DND-41 (cell line): ENCODE data around the gene BMP5.
A peak's percentile ranks its signal among the peaks of the same experiment; 100 is the strongest.

ENCODE experiments used
- ATAC-seq: fragments of 200-7000 bp; cut with Tn5 transposase; 3 replicates; pipeline ENCODE4 v1.9.1; 2021; ENCODE audit warnings: low read depth; ENCODE audit not compliant: insufficient read depth
- DNase-seq: peaks from one replicate; pipeline ENCODE4 v3.0.0-alpha.2; 2020
- H2AFZ ChIP-seq: 2 replicates; pipeline ENCODE4 v1.6.0; 2012; ENCODE audit warnings: low read depth, low read length
- H3K27ac ChIP-seq: 2 replicates; pipeline ENCODE4 v1.5.1; 2012; ENCODE audit warnings: low read length, inconsistent platforms
- H3K27me3 ChIP-seq: fragments of 200-600 bp; sonication (generic); 2 replicates; pipeline ENCODE4 v1.6.0; 2012; ENCODE audit warnings: low read length, mild to moderate bottlenecking, inconsistent platforms; ENCODE audit not compliant: insufficient read depth, poor library complexity
- H3K36me3 ChIP-seq: 2 replicates; pipeline ENCODE4 v1.5.1; 2012; ENCODE audit warnings: low read length, inconsistent platforms; ENCODE audit not compliant: insufficient read depth
- H3K4me1 ChIP-seq: 2 replicates; pipeline ENCODE4 v1.5.1; 2012; ENCODE audit warnings: mild to moderate bottlenecking, low read length; ENCODE audit not compliant: insufficient read depth
- H3K4me2 ChIP-seq: 2 replicates; pipeline ENCODE4 v1.6.0; 2012; ENCODE audit warnings: mild to moderate bottlenecking, moderate library complexity, low read length, inconsistent platforms; ENCODE audit not compliant: insufficient read depth
- H3K4me3 ChIP-seq, 2 experiments: fragments of 200-600 bp in 1 of 2; shearing (Covaris generic) in 1 of 2; 2 replicates each; pipeline ENCODE4 v1.5.1; 2012 to 2016; ENCODE audit warnings: inconsistent platforms in 2 of 2, low read length in 2 of 2, mild to moderate bottlenecking in 2 of 2, low read depth in 1 of 2, moderate library complexity in 1 of 2
- H3K79me2 ChIP-seq: 2 replicates; pipeline ENCODE4 v1.6.0; 2012; ENCODE audit warnings: low read length, inconsistent platforms; ENCODE audit not compliant: insufficient read depth
- H3K9ac ChIP-seq: 2 replicates; pipeline ENCODE4 v1.6.0; 2012; ENCODE audit warnings: low read depth, mild to moderate bottlenecking, inconsistent platforms, low read length, moderate library complexity
- H3K9me3 ChIP-seq: 2 replicates; pipeline ENCODE4 v1.5.1; 2012; ENCODE audit warnings: low read length, moderate library complexity, mild to moderate bottlenecking, inconsistent platforms; ENCODE audit not compliant: insufficient read depth, severe bottlenecking
- H4K20me1 ChIP-seq: 2 replicates; pipeline ENCODE4 v1.6.0; 2012; ENCODE audit warnings: low read length; ENCODE audit not compliant: insufficient read depth
- EZH2 ChIP-seq: IDR thresholded peaks from 3 replicates; pipeline ENCODE4 v1.6.1; 2012; ENCODE audit warnings: borderline replicate concordance, low read depth, mild to moderate bottlenecking, moderate library complexity, low read length, inconsistent platforms; ENCODE audit not compliant: severe bottlenecking
- TF ChIP-seq, protein P1 (sequence below): IDR thresholded peaks from 2 replicates; pipeline ENCODE4 v1.5.1; 2012; ENCODE audit warnings: borderline replicate concordance, low read length, moderate library complexity, mild to moderate bottlenecking; ENCODE audit not compliant: poor library complexity, severe bottlenecking; ENCODE audit errors: extremely low read depth

The BMP5 gene

DNA sequence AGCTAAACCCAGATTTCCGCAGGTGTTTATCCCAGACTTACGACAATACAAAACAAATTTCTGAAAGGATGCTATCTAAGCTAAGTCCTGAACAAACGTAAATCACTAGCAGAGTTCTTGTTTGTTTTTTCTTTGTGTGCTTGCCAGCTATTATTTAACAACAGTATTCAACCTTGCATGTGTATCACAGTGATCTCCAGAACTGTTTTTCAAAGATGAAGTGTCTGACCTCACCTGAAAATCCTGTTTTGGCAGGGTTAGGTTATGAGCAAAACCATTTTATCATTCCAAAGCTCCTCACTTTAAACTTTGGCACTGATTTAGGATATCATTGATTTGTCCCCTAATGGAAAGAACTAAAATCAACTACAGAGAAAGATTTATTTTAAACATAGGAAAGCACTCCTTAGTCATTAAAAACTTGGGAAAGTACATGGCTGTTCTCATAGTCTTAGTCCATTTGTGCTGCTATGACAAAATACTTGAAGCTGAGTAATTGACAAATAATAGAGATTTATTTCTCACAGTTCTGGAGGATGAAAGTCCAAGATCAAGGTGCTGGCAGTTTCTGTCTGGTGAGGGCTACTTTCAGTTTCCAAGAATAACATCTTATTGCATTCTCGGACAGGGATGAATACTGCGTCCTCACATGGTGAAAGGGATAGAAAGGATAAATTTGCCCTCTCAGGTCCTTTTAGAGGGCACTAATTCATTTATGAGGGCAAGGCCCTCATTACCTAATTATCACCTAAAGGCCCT lies 20.8 kb upstream of the BMP5 start:
- Histone ChIP-seq H3K79me2 (no peaks in the 10 kb centered on the region), H3K4me2 (no peak overlapping the region), H3K27ac (no peak overlapping the region), H3K36me3 (no peaks in the 10 kb centered on the region), H3K4me3 (no peak overlapping the region), H3K27me3 (no peaks in the 10 kb centered on the region), H3K9me3 (no peaks in the 10 kb centered on the region), H2AFZ (no peak overlapping the region), H4K20me1 (no peaks in the 10 kb centered on the region), H3K4me1 (no peaks in the 10 kb centered on the region), H3K9ac (no peak overlapping the region)
- ATAC-seq, result no peak
- no peak for DNase-seq
- no peak for TF ChIP-seq EZH2
- TF ChIP-seq, protein P1, sequence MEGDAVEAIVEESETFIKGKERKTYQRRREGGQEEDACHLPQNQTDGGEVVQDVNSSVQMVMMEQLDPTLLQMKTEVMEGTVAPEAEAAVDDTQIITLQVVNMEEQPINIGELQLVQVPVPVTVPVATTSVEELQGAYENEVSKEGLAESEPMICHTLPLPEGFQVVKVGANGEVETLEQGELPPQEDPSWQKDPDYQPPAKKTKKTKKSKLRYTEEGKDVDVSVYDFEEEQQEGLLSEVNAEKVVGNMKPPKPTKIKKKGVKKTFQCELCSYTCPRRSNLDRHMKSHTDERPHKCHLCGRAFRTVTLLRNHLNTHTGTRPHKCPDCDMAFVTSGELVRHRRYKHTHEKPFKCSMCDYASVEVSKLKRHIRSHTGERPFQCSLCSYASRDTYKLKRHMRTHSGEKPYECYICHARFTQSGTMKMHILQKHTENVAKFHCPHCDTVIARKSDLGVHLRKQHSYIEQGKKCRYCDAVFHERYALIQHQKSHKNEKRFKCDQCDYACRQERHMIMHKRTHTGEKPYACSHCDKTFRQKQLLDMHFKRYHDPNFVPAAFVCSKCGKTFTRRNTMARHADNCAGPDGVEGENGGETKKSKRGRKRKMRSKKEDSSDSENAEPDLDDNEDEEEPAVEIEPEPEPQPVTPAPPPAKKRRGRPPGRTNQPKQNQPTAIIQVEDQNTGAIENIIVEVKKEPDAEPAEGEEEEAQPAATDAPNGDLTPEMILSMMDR, result no peak

DNA sequence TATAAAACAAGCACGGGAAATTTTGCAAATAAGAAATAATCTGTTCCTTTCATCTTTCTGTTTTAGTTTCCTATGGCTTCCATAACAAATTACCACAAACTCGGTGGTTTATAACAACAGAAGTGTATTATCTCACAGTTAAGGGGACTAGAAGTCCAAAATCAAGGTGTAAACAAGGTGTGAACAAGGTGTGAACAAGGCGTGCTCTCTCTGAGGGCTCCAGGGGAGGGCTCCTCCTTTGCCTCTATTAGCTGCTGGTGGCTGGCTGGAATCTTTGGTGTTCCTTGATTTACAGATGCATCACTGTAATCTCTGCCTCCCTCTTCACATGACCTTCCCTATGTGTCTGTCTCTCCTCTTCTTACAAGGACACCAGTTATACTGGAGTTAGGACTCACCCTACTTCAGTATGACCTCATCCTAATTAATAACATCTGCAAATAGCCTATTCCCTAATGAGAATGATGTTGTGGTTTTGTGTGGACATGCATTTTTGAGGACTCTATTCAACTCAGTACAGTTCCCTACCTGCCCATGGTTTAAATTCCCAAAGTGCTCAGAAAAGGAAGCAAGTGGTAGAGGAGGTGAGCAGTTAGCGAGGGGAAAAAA lies 17.5 kb upstream of the BMP5 start:
- H3K4me3 ChIP-seq, result no peak overlapping the region
- H3K36me3 ChIP-seq, result no peaks in the 10 kb centered on the region
- H3K9ac ChIP-seq, result no peak overlapping the region
- DNase-seq, result no peak
- no peaks in the 10 kb centered on the region for H3K27me3 ChIP-seq
- H2AFZ ChIP-seq, result no peak overlapping the region
- H3K4me2 ChIP-seq, result no peak overlapping the region
- H3K27ac ChIP-seq, result no peak overlapping the region
- no peaks in the 10 kb centered on the region for H3K4me1 ChIP-seq
- H3K79me2 ChIP-seq, result no peaks in the 10 kb centered on the region
- H4K20me1 ChIP-seq, result no peaks in the 10 kb centered on the region
- ATAC-seq, result no peak
- TF ChIP-seq, protein P1, result no peak
- no peak for TF ChIP-seq EZH2
- no peaks in the 10 kb centered on the region for H3K9me3 ChIP-seq

DNA sequence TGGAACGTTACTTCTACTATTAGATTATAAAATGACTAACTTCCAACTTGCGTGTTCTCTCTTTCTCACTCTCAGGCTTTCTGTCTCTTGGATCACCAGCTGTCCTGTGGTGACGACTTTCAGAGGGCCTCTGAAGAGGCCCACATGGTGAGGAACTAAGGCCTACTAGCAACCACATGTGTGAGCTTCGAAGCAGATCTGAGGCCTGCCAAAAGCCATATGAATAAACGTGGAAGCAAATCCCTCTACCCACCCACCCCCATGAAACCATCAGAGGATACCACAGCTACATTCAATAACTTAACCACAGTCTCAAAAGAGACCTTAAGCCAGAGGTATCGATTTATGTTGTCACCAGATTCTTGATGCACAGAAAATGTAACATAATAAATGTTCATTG lies 13.5 kb upstream of the BMP5 start:
- Histone ChIP-seq H3K36me3 (no peaks in the 10 kb centered on the region), H4K20me1 (no peaks in the 10 kb centered on the region), H3K79me2 (no peaks in the 10 kb centered on the region), H2AFZ (no peak overlapping the region), H3K4me2 (no peak overlapping the region), H3K27me3 (no peaks in the 10 kb centered on the region), H3K9ac (no peak overlapping the region), H3K4me1 (no peaks in the 10 kb centered on the region), H3K4me3 (no peak overlapping the region), H3K27ac (no peak overlapping the region), H3K9me3 (no peaks in the 10 kb centered on the region)
- no peak for TF ChIP-seq EZH2
- DNase-seq (peak; percentile 61), ATAC-seq (peak; percentile 95)

GRCh38 chr6:55886185-55886836 lies 10.9 kb upstream of the BMP5 start:
- no peak for ATAC-seq
- no peak overlapping the region for H3K9ac ChIP-seq

More at GRCh38 chr6:55886185-55886836, 10.9 kb upstream of the BMP5 start:
- Histone ChIP-seq H3K79me2 (no peaks in the 10 kb centered on the region), H4K20me1 (no peaks in the 10 kb centered on the region), H3K4me2 (no peak overlapping the region), H3K4me3 (no peak overlapping the region), H3K27me3 (no peaks in the 10 kb centered on the region), H2AFZ (no peak overlapping the region), H3K36me3 (no peaks in the 10 kb centered on the region), H3K9me3 (no peaks in the 10 kb centered on the region), H3K4me1 (no peaks in the 10 kb centered on the region), H3K27ac (no peak overlapping the region)
- TF ChIP-seq EZH2, result no peak
- TF ChIP-seq, protein P1, result peak; percentile 10
- no peak for DNase-seq
